Epithelial cell of esophagus (primary cell): ENCODE results near the gene VPS11.

Source experiments
- DNase-seq: peaks from one replicate; pipeline ENCODE4 v3.0.0; 2010; ENCODE audit warnings: low read depth
- H3K4me3 ChIP-seq: 2 replicates; pipeline ENCODE4 v1.5.1; 2011; ENCODE audit warnings: mild to moderate bottlenecking, low read length, control low read depth
- TF ChIP-seq, protein P1 (sequence below): IDR thresholded peaks from 2 replicates; pipeline ENCODE4 v1.5.1; 2011; ENCODE audit warnings: low read depth, mild to moderate bottlenecking, low read length, control low read depth, inconsistent platforms; ENCODE audit not compliant: insufficient read depth; ENCODE audit errors: missing control alignments

The VPS11 gene

DNA sequence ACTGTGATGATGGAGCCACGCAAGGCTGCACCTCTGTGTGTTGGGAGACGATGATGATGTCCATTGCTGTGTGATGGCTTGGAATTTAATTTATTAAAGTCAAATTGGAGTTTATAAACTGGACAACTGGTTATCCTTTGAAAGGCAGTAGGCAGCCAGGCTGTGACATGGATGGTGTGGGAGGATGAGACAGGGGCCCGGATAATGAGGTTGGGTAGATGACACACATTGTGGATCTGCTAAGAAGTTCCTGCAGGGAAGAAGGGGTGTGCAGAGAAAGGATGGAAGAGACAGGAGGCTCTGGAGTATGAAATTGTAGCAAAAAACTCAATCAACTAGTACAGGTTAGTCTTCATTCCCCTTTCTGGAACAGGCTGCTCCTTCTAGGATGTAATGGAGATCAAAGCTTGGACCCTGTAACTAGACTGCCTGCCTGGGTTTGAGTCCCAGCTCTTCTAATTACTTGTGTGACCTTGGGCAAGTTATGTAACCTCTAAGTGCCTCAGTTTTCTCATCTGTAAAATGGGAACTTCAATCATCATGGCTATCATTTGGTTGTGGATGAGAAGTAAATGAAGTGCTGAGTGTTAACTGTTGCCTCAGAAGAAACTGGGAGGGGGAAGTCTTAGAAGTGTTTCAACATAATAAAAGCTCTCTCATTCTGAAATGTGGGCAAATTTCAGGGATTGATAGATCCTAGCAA is 49.5 kb downstream of the VPS11 start:
- no peak for DNase-seq
- TF ChIP-seq, protein P1, sequence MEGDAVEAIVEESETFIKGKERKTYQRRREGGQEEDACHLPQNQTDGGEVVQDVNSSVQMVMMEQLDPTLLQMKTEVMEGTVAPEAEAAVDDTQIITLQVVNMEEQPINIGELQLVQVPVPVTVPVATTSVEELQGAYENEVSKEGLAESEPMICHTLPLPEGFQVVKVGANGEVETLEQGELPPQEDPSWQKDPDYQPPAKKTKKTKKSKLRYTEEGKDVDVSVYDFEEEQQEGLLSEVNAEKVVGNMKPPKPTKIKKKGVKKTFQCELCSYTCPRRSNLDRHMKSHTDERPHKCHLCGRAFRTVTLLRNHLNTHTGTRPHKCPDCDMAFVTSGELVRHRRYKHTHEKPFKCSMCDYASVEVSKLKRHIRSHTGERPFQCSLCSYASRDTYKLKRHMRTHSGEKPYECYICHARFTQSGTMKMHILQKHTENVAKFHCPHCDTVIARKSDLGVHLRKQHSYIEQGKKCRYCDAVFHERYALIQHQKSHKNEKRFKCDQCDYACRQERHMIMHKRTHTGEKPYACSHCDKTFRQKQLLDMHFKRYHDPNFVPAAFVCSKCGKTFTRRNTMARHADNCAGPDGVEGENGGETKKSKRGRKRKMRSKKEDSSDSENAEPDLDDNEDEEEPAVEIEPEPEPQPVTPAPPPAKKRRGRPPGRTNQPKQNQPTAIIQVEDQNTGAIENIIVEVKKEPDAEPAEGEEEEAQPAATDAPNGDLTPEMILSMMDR = no peak
- H3K4me3 ChIP-seq = no peak overlapping the region

DNA sequence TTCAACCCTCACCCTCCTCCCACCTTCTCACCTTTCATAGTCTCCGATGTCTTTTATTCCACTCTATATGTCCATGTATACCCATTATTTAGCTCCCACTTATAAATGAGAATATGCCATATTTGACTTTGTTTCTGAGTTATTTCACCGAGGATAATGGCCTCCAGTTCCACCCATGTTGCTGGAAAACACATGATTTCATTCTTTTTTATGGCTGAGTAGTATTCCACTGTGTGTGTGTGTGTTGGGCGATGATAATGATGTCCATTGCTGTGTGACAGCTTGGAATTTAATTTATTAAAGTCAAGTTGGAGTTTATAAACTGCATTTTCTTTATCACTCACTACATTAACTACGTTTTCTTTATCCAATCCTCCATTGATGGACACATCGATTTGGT is 50.6 kb downstream of the VPS11 start:
- TF ChIP-seq, protein P1 = no peak
- no peak for DNase-seq
- H3K4me3 ChIP-seq = no peak overlapping the region

DNA sequence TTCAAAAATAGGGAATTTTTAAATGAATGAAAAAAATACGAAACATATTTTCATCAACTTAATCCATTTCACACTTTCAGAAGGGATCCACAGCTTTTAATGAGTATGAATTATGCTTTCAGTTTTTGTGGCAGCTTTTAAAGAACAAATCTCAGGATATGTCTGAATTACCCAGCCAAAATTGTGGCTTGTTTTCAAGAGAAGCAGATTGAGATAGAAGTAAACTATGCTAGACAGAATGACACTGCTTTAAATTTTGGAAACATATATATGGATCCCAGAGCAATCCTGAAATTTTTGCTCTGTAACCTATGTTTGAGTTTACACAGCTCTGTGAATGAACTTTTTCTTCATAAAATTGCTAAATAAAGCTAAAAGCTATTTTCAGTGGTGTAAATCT is 51.3 kb downstream of the VPS11 start:
- DNase-seq = no peak
- no peak overlapping the region for H3K4me3 ChIP-seq
- TF ChIP-seq, protein P1 = no peak

DNA sequence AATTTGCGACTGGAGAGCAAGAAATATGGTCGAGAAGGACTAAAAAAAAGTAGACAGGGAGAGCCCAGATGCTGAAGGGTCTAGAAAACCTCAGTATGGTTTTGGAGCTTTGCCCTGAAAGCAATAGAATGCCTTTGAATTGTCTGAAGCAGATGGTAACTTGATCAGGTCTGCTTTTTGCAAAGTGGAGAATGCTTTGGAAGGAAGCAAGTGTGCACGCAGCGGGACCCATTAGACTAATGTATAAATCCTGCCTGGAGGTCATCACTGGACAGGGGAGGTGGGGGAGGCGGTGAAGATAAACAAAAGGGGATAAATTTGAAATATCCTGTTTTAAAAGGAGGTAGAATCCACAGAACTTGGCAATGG is 53.0 kb downstream of the VPS11 start:
- no peak for DNase-seq
- H3K4me3 ChIP-seq = peak overlapping the region; percentile 96
- TF ChIP-seq, protein P1 = no peak

DNA sequence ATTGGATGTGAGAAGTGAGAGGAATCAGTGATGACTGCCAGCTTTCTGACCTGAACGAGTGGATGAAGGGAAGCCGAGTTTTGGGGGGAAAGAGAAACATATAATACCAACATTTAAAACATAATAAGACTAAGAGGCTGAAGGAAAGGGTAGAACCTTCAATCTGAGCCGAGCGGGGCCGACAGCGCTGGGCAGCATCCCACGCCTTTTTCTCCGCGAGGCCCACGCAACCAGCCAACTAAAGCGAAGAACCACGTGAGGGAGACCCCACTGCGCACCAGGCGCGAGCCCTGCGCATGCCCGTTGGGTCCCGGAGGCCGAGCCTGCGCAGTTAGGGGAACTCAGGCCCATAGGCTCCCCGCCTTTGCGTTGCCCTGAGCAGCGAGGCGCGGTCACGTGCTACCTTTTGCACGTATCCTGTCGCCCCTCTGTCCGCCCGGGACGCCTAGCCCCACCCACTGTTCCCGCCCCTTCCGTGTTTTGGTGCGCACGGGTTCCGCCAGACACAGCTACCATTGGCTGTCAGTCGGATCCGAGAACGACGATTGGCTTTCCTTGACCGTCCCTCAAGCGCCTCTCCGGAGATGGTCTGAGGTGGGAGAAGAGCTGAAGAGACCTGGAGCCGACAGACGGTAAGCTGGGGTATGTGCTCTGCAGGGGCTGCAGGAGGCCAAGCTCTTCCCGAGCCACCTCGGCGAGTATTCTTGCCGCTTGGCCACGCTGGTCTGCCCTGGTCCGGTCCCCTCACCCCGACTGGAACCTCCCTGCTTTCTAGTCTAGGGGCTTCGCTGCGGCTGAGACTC is 53.6 kb downstream of the VPS11 start, which contains the start of gene HINFP:
HINFP (plus strand) TSS at position 573 of the 803 bp plus-strand sequence. CDS start 5,365 bp downstream, outside the sequence.
- peak within 1 kb of the TSS; percentile 96 for H3K4me3 ChIP-seq
- DNase-seq = peak; percentile 100
- TF ChIP-seq, protein P1 = no peak

DNA sequence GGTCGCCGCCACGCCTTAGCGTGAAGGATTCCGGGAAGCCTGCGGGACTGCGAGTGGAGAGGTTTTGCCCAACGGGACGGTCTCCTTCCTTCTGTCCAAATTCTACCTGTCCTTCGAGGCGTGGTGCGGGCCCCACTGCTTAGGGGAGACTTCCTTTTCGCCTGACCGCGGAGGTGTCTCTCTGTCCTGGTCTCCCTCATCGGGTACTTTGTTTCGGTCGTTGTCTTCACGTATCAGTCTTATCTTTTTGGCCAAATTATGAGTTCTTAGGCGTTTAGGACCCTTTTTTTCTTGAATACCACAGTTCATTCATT is 54.1 kb downstream of the VPS11 start:
- TF ChIP-seq, protein P1 = no peak
- H3K4me3 ChIP-seq = peak overlapping the region; percentile 96
- no peak for DNase-seq
